T-cell (primary cell): ENCODE results near the gene CLEC2B. TPM values are rescaled to one million over a fixed set of nuclear protein-coding genes. Genes with fewer than 3 reads are reported as not detected.
A peak's percentile ranks its signal among the peaks of the same experiment; 100 is the strongest.

Source experiments
- ATAC-seq, 4 experiments: fragments of 200-7000 bp in 3 of 4; fragments of 150-1000 bp in 1 of 4; cut with Tn5 transposase; replicated peaks in 1 of 4; 1 replicate in 3 of 4; 2 replicates in 1 of 4; pipeline ENCODE4 v1.10.0; 2021; ENCODE audit warnings: moderate library complexity in 3 of 4, mild to moderate bottlenecking in 2 of 4, moderate number of reproducible peaks in 1 of 4
- CTCF ChIA-PET, 2 donors: fragments of 300-600 bp; sonication (Branson Sonifier 250); formaldehyde crosslinking; loops; one replicate each; lab custom pipeline; 2022; ENCODE audit warnings: antibody characterized with exemption in 2 of 2; lab: Charles Lee
- POLR2A ChIA-PET, 2 donors: fragments of 300-600 bp; sonication (Branson Sonifier 250); formaldehyde crosslinking; loops; one replicate each; lab custom pipeline; 2022; ENCODE audit warnings: antibody characterized with exemption in 2 of 2; lab: Charles Lee
- DNase-seq, 35 experiments: peaks; one replicate each; pipeline versions ENCODE4 v3.0.0 to v3.0.0-alpha.2; 2013 to 2023
- H3K27ac ChIP-seq: one replicate; pipeline ENCODE4 v1.5.1; 2013; ENCODE audit warnings: low read length
- H3K27me3 ChIP-seq, 2 experiments: replicated peaks in 1 of 2; 1 replicate in 1 of 2; 2 replicates in 1 of 2; pipeline versions ENCODE4 v1.6.1 to v1.7.0; 2013; ENCODE audit warnings: low read length in 1 of 2, mixed read lengths in 1 of 2; ENCODE audit not compliant: control insufficient read depth in 2 of 2, insufficient read depth in 2 of 2; ENCODE audit errors: extremely low read depth in 1 of 2
- H3K36me3 ChIP-seq, 2 donors: 1 replicate in 1 of 2; 2 replicates in 1 of 2; pipeline versions ENCODE4 v1.6.1 to v1.7.0; 2013; ENCODE audit warnings: low read length in 1 of 2; ENCODE audit not compliant: control insufficient read depth in 2 of 2, insufficient read depth in 1 of 2; ENCODE audit errors: extremely low read depth in 1 of 2
- H3K4me1 ChIP-seq, 2 experiments: 1 replicate in 1 of 2; 2 replicates in 1 of 2; pipeline versions ENCODE4 v1.6.1 to v1.7.0; 2013; ENCODE audit warnings: low read length in 2 of 2, mixed read lengths in 1 of 2; ENCODE audit not compliant: insufficient read depth in 2 of 2, control insufficient read depth in 1 of 2; ENCODE audit errors: extremely low read depth in 1 of 2
- H3K4me3 ChIP-seq, 2 donors: 1 replicate in 1 of 2; 2 replicates in 1 of 2; pipeline versions ENCODE4 v1.5.1 to v1.7.0; 2013; ENCODE audit warnings: mild to moderate bottlenecking in 2 of 2, low read length in 1 of 2, moderate library complexity in 1 of 2; ENCODE audit not compliant: control insufficient read depth in 1 of 2; ENCODE audit errors: extremely low read depth in 1 of 2
- H3K9me3 ChIP-seq: 2 replicates; pipeline ENCODE4 v1.7.0; 2013
- H3K27ac Mint-ChIP-seq, 2 donors: one replicate each; pipeline ENCODE4 v1.8.0; 2020 to 2021; ENCODE audit warnings: mild to moderate bottlenecking in 2 of 2, mixed read lengths in 2 of 2
- H3K27me3 Mint-ChIP-seq, 2 donors: one replicate each; pipeline ENCODE4 v1.8.0; 2021 to 2022; ENCODE audit warnings: mixed read lengths in 2 of 2
- H3K36me3 Mint-ChIP-seq: one replicate; pipeline ENCODE4 v1.8.0; 2021; ENCODE audit warnings: mixed read lengths
- H3K4me1 Mint-ChIP-seq, 3 donors: one replicate each; pipeline ENCODE4 v1.8.0; 2020 to 2022; ENCODE audit warnings: mixed read lengths in 3 of 3, mild to moderate bottlenecking in 1 of 3
- H3K4me3 Mint-ChIP-seq, 3 donors: one replicate each; pipeline ENCODE4 v1.8.0; 2020 to 2022; ENCODE audit warnings: mild to moderate bottlenecking in 3 of 3, mixed read lengths in 3 of 3, moderate library complexity in 3 of 3
- H3K9me3 Mint-ChIP-seq, 3 donors: one replicate each; pipeline ENCODE4 v1.8.0; 2020 to 2022; ENCODE audit warnings: mixed read lengths in 3 of 3
- WGBS: methylation state at CpG from one replicate; pipeline ENCODE4 v1.1.5; 2013; ENCODE audit warnings: missing lambda C conversion rate; ENCODE audit not compliant: insufficient coverage; 5-methylcytosine and 5-hydroxymethylcytosine counted together
- total RNA-seq, 35 experiments: library from RNA in 6 of 35; stranded (reverse) in 6 of 35; fragments of 120-200 nt in 1 of 35; gene quantifications; one replicate each; pipeline versions ENCODE4 v1.2.1 to v1.2.4 and lab custom pipeline; 2013 to 2026

CLEC2B gene
- total RNA-seq, 5 donors from 2014 or later (not counting 1 experiment from before 2014, with no cell fraction given): 60.0 to 101 (median 74.7) TPM

DNA sequence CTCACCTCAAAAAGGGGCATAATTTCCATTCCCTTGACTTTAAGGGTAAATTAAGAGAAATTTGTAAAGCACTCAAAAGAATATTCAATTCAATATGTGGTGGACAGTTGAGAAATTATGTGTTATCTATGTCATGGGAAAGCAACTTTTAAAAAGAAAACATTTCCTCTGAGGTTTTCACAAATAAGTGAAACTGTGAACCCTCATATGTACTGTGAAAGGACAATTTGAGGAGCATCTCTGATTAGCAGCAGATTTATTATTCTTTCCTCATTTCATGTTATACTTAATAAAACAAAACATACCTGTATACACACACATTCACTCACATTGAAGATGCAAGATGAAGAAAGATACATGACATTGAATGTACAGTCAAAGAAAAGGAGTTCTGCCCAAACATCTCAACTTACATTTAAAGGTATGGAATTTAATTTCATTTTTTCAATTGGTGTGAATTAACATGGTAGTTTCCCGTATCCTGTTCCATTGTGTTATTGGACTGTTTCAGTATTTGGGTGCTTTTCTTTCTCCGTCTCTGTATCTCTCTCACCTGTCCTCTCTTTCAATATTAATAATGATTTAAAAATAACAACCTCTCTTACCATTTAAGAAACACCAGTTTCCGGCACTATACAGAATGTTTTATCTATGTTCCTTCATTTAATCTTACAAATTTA is 41.8 kb downstream of the CLEC2B start, which contains the start of gene KLRF1:
KLRF1 (plus strand) TSS at position 273 of the 680 bp plus-strand sequence; CDS start at position 337, 64 bp downstream.
- ATAC-seq: no peak
- H3K27ac ChIP-seq: peak within 1 kb of the TSS; percentile 18
- no peak within 1 kb of the TSS for H3K27ac Mint-ChIP-seq
- POLR2A ChIA-PET: no interaction called here
- H3K36me3 ChIP-seq: no peaks in the 10 kb centered on the region
- H3K27me3 Mint-ChIP-seq: peaks cover 2 to 10% of the 10 kb centered on the region in 2 donors
- H3K4me3 ChIP-seq: peak within 1 kb of the TSS in 1 of 2 donors; percentile 29
- WGBS: no CpG with 5 or more reads among the region's 3 CpGs
- peak in 1 of 35 experiments; percentile 19 for DNase-seq
- H3K27me3 ChIP-seq: no peaks in the 10 kb centered on the region
- peaks cover 0 to 10% (median 0%) of the 10 kb centered on the region in 3 donors for H3K4me1 Mint-ChIP-seq
- H3K4me1 ChIP-seq: no peaks in the 10 kb centered on the region
- H3K36me3 Mint-ChIP-seq: no peaks in the 10 kb centered on the region
- CTCF ChIA-PET: no interaction called here
- H3K4me3 Mint-ChIP-seq: peak within 1 kb of the TSS in 2 of 3 donors; percentile 17 to 47
- H3K9me3 Mint-ChIP-seq: peaks cover 0 to 4% (median 0%) of the 10 kb centered on the region in 3 donors
- no peaks in the 10 kb centered on the region for H3K9me3 ChIP-seq

DNA sequence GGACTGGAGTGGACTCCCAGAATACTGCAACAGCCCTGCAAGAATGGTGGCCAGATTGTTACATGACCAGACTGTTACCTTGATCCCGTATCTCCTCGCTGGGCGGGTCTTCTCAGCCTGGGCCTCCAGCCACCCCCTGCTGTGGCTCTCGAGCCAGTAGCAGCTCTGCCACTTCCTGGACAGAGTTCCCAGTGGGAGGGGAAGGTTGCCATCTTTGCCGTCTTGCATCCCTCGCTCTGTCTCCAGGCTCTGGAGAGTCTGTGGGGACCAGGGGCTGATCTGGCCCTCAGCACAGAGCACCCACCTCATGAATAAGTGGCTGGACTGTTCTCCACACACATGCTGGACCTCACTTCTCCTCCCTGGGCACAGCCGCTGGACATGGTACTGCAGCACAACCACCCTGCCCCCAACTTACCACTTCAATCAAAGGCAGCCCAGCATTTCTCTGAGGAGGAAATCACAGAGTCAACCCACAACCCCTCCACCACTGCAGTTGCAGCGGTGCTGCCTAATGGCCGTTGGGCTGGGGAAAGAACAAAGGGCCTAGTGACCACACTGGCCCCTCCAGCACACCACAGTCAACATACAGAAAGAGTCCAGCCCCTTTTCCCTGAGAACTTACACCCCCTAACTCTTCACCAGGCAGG is 48.7 kb downstream of the CLEC2B start:
- POLR2A ChIA-PET: no interaction called here
- ATAC-seq: no peak

GRCh38 chr12:9813821-9814798 is 55.0 kb downstream of the CLEC2B start:
- Histone ChIP-seq H3K4me3 (peak overlapping the region; percentile 63 to 83), H3K36me3 (no peaks in the 10 kb centered on the region), H3K4me1 (peaks cover 8 to 15% of the 10 kb centered on the region in 2 experiments), H3K27ac (peak overlapping the region; percentile 61), H3K27me3 (peaks cover 0 to 9% of the 10 kb centered on the region in 2 experiments), H3K9me3 (no peaks in the 10 kb centered on the region)
- ChIA-PET POLR2A (interaction anchor here (0.5 to 1.4 kb wide), 5 partner anchors 53 to 120 kb away, joined by 3 to 10 read pairs (median 4); partner anchors contain the start of gene CD69 (in 1 of the 2)), CTCF (interaction anchor here (0.5 to 3.9 kb wide), 38 partner anchors 10 to 329 kb away, joined by 3 to 33 read pairs (median 4); partner anchors contain the start of genes CD69 (in 2 of the 2), CLEC2A (in 1 of the 2), CLEC2B (in 1 of the 2) and CLEC7A (in 1 of the 2))
- 30% methylated on average over 25 of the region's 32 CpGs for WGBS
- Mint-ChIP-seq H3K27ac (peak overlapping the region; percentile 74 to 85), H3K36me3 (no peaks in the 10 kb centered on the region), H3K4me3 (peak overlapping the region; percentile 82 to 90 (median 83)), H3K27me3 (peaks cover 3 to 12% of the 10 kb centered on the region in 2 donors), H3K4me1 (peaks cover 10 to 15% (median 10%) of the 10 kb centered on the region in 3 donors), H3K9me3 (no peaks in the 10 kb centered on the region)
- peak; percentile 96 to 98 (median 98) for ATAC-seq
- DNase-seq: peak; percentile 82 to 95 (median 91)

More for the DNA sequence above, 48.7 kb downstream of the CLEC2B start:
- H3K4me3 ChIP-seq: no peak overlapping the region
- peaks cover 0 to 17% of the 10 kb centered on the region in 2 experiments for H3K4me1 ChIP-seq
- CTCF ChIA-PET: interaction anchor here (0.6 kb wide), 2 partner anchors 105 to 113 kb away, joined by 3 read pairs; no protein-coding TSS in a partner anchor
- 85% methylated on average over 2 of the region's 9 CpGs for WGBS
- no peaks in the 10 kb centered on the region for H3K9me3 Mint-ChIP-seq
- no peak overlapping the region for H3K27ac Mint-ChIP-seq
- no peak for DNase-seq
- no peaks in the 10 kb centered on the region for H3K9me3 ChIP-seq
- H3K27me3 Mint-ChIP-seq: peaks cover 14 to 28% of the 10 kb centered on the region in 2 donors
- H3K36me3 Mint-ChIP-seq: no peaks in the 10 kb centered on the region
- H3K4me3 Mint-ChIP-seq: no peak overlapping the region
- H3K36me3 ChIP-seq: no peaks in the 10 kb centered on the region
- peaks cover 0 to 21% of the 10 kb centered on the region in 2 experiments for H3K27me3 ChIP-seq
- no peak overlapping the region for H3K27ac ChIP-seq
- peaks cover 0 to 6% (median 1%) of the 10 kb centered on the region in 3 donors for H3K4me1 Mint-ChIP-seq

GRCh38 chr12:9811621-9812020 is 57.5 kb downstream of the CLEC2B start:
- no peak for ATAC-seq
- POLR2A ChIA-PET: interaction anchor here in 1 of 2 donors (0.6 kb wide), 1 partner anchor 43 kb away, joined by 4 read pairs; no protein-coding TSS in a partner anchor
- Mint-ChIP-seq H3K4me3 (no peak overlapping the region), H3K4me1 (peaks cover 10 to 15% (median 10%) of the 10 kb centered on the region in 3 donors), H3K27ac (no peak overlapping the region), H3K27me3 (peaks cover 12 to 13% of the 10 kb centered on the region in 2 donors), H3K9me3 (no peaks in the 10 kb centered on the region), H3K36me3 (no peaks in the 10 kb centered on the region)
- Histone ChIP-seq H3K4me3 (no peak overlapping the region), H3K27ac (no peak overlapping the region), H3K27me3 (peaks cover 0 to 7% of the 10 kb centered on the region in 2 experiments), H3K4me1 (peaks cover 8 to 15% of the 10 kb centered on the region in 2 experiments), H3K9me3 (no peaks in the 10 kb centered on the region), H3K36me3 (no peaks in the 10 kb centered on the region)
- CTCF ChIA-PET: interaction anchor here (0.6 to 3.9 kb wide), 6 partner anchors 61 to 345 kb away, joined by 3 to 33 read pairs (median 4); no protein-coding TSS in a partner anchor
- DNase-seq: no peak
- 70% methylated on average over 2 of the region's 5 CpGs for WGBS

GRCh38 chr12:9810671-9811070 is 58.5 kb downstream of the CLEC2B start:
- Mint-ChIP-seq H3K36me3 (no peaks in the 10 kb centered on the region), H3K4me1 (peaks cover 10 to 15% (median 10%) of the 10 kb centered on the region in 3 donors), H3K27me3 (peaks cover 12 to 13% of the 10 kb centered on the region in 2 donors), H3K4me3 (no peak overlapping the region), H3K9me3 (no peaks in the 10 kb centered on the region), H3K27ac (no peak overlapping the region)
- H3K27me3 ChIP-seq: peaks cover 0 to 8% of the 10 kb centered on the region in 2 experiments
- ChIA-PET CTCF (interaction anchor here in 1 of 2 donors (1.2 kb wide), 1 partner anchor 62 kb away, joined by 6 read pairs; no protein-coding TSS in a partner anchor), POLR2A (no interaction called here)
- no peak overlapping the region for H3K4me3 ChIP-seq
- H3K4me1 ChIP-seq: peaks cover 8 to 15% of the 10 kb centered on the region in 2 experiments
- H3K9me3 ChIP-seq: no peaks in the 10 kb centered on the region
- ATAC-seq (no peak), DNase-seq (no peak)
- no peak overlapping the region for H3K27ac ChIP-seq
- no CpG with 5 or more reads among the region's 2 CpGs for WGBS
- no peaks in the 10 kb centered on the region for H3K36me3 ChIP-seq
